Stimulated activated CD4-positive, alpha-beta T cell treated with anti-CD3 and anti-CD28 coated beads, Interleukin-12 subunit alpha, Interleukin-12 subunit beta, amount 100 ng/mL, for 4 hours (primary cell): ENCODE results near the gene DENND1A.
"Not testable (repeated sequence)": the region's sequence is repeated elsewhere in the genome, so short reads cannot be mapped to it uniquely, and the experiment has no call there.

Experiments
- DNase-seq: peaks from one replicate; pipeline ENCODE4 v3.0.0-alpha.2; 2020

The DENND1A gene

DNA sequence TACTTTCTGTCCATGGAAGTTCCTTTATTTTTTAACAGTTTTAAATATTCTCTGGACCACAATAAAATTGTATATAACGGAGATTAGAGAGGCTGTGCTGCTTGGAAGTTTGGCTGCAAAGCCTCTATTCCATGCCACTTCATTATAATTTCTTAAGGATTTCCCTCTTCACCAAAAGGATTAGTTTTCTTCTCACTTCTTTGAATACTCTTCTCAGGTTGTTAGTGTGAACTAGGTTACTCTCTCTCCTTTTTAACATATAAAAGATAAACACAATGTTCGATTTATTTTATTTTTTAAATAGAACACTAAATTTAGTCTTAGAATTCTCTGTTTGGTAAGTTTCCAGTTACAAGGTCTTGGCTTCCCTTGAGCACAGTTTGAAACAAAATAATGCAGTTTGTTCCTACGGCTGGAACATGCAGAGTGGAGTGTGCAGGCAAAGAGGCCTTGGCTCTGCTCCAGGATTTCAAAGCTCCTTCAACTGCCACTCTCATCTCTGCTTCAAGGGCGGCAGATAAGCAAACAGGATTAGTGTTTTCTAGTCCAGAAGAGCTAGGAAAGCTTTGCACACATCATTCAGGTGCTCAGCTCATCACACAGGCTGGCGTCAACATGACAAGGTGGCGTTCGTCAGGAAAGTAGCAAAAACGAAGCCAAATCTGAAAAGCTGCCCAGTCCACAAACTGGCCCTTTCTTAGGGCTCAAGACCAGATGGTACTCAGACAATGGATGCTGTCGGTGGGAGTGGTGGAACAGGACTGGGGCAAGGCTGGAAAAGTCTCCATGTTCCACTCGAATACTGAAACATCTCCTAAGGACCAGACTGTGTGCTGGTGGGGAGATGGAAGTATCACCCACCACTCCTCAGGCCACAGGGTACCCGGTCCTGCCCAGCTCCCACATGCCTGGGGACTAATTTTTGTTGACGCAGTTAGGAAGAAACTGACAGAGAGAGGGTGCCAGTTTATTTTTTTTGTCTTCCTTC is 287.3 kb downstream of the DENND1A start:
- no peak for DNase-seq

DNA sequence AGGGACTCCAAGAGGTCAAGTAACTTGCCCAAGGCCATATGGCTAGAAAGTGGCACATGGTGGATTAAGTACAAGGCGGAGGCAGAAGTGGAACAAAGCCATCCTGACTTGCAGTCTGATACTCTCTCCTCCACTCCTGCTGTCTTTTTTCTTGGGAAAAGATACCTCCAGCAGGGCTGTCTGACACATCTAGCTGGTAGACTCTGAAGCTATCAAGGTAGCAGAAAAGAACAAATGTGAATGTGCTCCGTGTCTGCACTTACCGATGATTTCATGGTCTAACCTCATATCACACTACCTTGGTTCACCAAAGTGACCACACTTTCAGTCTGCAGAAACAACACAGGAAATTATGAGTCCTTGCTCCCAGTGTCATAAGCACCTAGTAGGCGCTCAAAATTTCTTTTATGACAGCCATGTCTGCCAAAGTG is 289.1 kb downstream of the DENND1A start:
- no peak for DNase-seq

DNA sequence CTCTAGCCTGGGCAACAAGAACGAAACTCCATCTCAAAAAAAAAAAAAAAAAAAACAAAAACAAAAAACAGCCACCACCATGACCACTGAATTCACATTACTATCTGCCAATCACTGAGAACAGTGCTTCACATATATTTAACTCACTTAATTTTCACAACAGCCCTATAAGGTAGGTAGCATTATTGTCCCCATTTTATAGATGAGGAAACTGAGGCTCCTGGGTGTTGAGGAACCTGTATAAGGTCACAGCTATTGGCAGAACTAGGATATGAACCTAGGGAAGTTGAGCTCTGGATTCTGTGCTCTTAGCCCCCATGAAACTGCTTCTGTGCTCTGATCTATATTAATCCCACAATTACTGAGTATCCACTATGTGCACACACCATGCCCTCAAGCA is 290.2 kb downstream of the DENND1A start:
- DNase-seq = no peak

GRCh38 chr9:123637945-123638634 is 291.8 kb downstream of the DENND1A start:
- DNase-seq = no peak

DNA sequence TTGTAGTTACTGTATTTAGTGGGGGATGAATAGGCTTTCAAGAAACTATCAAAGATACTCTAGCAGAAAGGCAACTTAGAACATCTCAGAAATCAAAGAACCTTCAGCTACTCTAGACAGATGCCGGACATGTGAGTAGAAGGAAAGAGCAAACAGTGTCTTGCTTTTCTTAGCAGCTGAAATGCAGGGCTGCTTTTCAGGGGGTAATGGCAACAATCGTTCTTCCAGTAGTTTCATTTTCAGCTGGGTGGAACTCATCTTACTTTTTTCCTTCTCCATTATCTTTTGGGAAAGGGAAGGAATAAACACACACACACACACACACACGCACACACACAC is 292.4 kb downstream of the DENND1A start:
- DNase-seq = no peak

GRCh38 chr9:123636805-123637204 is 293.1 kb downstream of the DENND1A start:
- not testable (repeated sequence) for DNase-seq

- no peak for DNase-seq
These were observed 298.1 kb downstream of the DENND1A start for GRCh38 chr9:123631862-123632261.

DNA sequence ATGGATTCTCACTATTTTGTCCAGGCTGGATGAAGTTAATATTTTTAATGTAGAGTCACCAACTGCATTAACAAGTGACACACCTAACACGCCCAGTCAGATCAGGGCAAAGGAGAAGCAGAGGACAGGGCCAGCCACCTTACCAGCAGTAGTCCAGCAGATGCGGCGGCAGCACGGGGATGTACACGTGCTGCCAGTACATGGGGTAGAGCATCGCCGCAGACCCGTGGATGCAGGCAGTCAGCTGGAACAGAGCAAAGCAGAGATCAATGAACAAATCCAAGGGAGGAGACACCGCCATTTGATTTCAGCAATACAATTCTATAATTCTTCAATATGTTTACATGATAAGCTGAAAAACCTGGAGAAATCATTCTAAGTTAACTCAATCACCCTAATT is 299.7 kb downstream of the DENND1A start:
- DNase-seq = no peak

DNA sequence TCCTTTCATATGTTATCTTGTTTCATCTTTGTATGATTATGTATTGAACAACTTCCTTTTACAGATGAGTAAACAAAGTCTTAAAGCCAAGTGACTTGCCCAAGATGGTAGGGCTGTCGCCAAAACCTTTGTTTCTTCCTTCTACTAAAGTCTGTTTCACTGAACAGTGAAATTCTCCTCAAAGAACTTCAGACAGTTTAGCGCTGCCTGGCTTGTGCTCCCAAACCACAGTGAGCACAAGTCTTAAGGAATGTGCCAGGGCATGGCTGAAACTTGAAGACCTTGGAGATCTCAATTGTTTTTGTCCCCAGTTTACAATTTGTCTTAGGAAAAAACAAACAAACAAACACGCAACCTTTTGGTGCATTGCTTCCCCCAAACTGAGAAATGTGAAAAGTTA is 300.4 kb downstream of the DENND1A start:
- DNase-seq = no peak

DNA sequence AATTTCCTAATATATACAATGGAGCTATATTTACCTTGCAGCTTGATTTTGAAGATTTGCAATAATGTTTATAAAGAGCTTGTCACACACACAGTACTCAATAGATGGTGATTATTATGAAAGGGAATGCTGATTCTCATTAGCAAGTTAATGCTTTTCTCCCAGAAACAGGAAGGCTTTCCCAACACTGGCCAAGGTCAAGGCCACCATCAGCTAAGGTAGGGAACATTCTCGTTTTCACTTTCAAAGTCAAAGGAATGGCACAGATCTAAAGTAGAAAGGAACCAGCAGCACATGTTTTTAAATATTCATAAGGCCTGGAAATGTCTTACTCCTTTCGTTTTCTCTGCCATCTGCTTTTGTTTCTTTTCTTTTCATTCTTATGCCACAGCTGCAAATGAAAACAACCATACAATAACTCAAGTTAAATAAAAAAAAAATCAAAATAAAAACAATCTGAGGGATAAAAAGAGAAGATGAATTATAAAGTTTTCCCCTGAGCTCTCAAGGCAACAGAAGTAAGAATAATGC is 307.1 kb downstream of the DENND1A start:
- no peak for DNase-seq

GRCh38 chr9:123620239-123620638 is 309.7 kb downstream of the DENND1A start:
- DNase-seq = no peak

GRCh38 chr9:123617952-123618678 is 311.8 kb downstream of the DENND1A start:
- no peak for DNase-seq

GRCh38 chr9:123617286-123617685 is 312.6 kb downstream of the DENND1A start:
- no peak for DNase-seq

- DNase-seq = no peak
These were observed 313.2 kb downstream of the DENND1A start for GRCh38 chr9:123616707-123617106.

DNA sequence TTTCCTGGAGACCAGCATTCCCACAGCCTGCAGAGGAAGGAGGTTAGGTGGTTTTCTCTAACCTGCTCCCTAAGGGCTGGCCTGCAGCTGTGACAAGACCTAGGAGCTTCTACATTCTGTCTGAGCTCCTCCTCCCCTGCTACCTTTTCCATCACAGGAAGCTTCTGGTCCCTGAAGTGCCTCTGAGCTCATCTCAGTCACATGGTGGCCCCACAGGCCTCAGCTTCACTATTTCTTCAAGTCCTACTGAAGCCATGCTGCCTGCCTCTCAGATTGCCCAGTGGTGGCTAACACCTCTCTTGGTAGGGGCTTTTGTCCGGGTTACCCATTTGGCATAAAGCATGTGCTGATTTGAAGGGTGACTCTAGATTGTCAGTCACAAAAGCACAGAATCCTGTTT is 314.5 kb downstream of the DENND1A start:
- DNase-seq = no peak

DNA sequence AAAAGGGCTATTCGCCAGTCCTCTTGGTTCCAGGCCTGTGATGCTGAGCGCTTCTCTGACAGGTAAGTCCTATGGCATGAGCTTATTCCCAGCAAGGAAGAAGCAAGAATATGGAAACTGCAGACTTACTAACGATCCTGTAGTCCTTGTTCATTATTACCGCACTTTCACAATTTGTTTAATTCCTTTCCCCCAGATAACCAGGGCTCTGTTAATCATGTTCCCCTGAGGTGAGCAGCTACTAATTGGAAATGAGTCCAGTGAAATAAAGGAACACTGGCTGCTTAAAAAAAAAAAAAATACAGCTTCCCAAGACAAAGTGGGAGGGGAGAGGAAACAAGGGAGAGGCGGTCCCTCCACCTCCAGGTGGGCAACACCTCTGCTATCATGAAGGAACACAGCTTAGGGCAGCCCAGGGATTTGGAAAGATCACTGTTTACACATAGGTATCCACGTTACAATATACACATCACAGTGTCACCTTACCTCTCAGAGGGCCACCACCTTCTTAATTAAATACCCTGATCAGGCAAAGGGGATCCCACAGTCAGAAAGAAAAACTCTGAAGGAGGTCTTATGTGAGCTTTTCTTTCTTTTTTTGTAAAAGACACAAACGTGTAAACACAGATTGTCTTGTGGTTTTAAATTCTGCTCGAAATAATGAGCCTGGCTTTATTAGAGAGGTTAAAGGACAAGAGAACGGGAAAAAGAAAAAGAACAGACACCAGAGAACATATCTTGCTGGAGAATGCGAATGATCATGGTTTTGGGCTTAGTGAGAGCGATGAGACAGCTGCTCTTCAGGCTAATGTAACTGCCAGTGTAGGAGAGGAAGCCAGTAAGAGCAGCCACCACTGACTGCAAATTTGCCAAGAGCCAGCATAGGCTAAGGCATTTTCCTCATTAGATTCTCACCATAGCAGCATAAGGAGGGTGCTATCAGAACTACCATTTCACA is 315.3 kb downstream of the DENND1A start:
- no peak for DNase-seq

GRCh38 chr9:123611226-123611625 is 318.7 kb downstream of the DENND1A start:
- DNase-seq = no peak

DNA sequence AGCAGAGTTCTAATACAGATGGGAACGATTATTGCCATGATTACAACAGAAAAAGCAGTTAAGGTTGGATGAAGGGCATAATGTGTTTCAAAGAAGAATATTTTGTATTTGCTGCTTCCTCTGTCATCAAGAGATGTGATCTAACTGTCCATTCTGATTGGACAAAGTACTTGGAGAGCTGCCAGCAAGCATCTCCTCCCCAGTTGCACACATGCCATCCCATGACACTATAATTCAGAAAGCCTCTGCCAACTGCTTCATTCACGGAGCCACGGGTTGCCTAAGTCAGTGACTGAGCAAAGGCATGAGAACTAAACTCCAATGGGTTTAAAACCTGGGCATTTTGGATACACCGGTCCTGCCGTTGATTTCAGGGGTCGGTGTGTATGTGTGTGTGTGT is 320.1 kb downstream of the DENND1A start:
- no peak for DNase-seq

DNA sequence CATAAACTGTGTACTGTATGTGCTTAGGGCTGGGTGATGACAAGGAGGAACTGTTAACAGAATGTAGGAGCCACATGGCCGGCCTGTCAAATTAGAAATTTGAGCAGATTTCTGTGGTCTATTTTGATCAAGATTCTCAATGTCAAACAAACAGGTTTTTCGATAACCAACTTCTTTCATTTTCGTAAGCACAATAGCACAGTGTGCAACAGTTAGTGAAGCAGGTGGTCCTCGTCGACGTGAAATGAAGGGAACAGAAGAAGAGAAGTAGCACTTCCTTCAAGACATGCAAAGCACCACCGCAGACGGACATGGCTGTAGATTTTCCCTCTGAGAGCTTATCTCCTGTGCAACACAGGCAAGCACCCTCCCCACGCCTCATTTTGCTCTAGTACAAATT is 321.8 kb downstream of the DENND1A start:
- DNase-seq = no peak

GRCh38 chr9:123607479-123607878 is 322.4 kb downstream of the DENND1A start:
- DNase-seq = no peak

DNA sequence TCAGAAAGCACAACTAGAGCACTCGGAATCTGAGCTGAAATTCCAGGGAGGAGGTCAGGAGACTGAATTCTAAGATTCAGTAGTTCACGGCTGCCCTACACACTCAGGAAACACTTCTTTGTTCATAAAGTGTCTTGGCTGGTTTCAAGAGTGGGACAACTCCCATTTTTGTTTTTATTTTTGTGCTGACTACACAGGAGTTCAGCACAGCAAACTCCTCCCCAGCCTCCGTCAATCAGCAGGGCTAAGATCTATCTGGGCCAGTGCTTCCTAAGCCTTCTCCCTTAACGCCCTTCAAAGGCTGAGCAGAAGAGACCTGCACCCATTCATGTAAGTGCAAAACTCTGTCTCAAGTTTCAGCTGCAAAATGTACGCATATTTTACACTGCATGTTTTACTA is 323.8 kb downstream of the DENND1A start:
- DNase-seq = no peak

DNA sequence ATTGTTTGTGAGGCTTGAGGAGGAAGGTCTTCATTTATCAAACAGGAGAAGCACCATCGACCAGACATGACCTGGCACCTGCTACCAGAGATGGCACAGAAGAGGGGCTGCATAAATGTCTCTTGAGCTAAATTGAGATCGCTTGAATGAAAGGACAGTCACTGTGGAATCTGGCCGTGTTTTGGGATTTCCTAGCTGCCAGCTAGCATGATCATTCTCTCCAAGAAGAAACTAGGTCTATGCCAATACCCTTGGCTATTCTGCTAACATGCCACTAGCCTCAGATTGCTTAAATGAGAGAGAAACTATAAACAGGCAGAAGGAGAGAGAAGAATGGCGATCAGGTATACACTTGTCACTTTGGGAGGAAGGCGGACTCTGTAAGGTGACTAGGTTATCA is 324.6 kb downstream of the DENND1A start:
- no peak for DNase-seq
